GM18909 (cell line): Measurements from ENCODE around the gene DIO1.

ENCODE experiments used
- ATAC-seq: cut with Tn5 transposase; IDR thresholded peaks from one replicate; pipeline ENCODE4 v1.9.1; 2021; ENCODE audit warnings: mild to moderate bottlenecking; ENCODE audit not compliant: unreplicated experiment, poor library complexity

DIO1 gene

DNA sequence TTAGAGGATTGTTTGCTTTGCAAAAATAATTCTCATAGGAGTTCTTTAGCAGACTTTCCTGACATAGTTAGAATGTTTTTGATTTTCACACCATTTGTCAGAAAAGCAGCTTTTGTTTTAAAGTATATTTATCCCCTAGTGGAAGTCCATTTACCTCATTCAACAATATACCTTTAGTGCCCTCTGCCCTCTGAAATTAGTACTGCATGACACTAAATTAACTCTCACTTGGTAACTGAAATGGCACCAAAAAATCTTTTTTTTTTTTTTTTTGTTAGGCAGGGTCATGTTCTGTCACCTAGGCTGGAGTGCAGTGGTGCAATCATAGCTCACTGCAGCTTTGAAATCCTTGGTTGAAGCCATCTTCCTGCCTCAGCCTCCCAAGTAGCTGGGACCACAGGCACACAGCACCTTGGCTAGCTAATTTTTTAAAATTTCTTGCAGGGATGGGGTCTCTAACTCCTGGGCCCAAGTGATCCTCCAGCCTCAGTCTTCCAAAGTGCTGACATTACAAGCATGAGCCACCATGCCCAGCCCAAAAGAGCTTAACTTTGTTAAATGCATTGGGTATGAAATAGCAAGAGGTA, 65.8 kb downstream of the DIO1 start:
- no peak for ATAC-seq
